Measurements from ENCODE around the gene TUBGCP2. TPM values are rescaled to one million over a fixed set of nuclear protein-coding genes. Genes with fewer than 3 reads are reported as not detected.

TUBGCP2 gene
- total and polyA plus RNA-seq, 9 of the 15 experiments (the other 6 are each of a cell fraction or from before 2014, with no cell fraction given): 4.3 to 56.6 (median 28.4) TPM

DNA sequence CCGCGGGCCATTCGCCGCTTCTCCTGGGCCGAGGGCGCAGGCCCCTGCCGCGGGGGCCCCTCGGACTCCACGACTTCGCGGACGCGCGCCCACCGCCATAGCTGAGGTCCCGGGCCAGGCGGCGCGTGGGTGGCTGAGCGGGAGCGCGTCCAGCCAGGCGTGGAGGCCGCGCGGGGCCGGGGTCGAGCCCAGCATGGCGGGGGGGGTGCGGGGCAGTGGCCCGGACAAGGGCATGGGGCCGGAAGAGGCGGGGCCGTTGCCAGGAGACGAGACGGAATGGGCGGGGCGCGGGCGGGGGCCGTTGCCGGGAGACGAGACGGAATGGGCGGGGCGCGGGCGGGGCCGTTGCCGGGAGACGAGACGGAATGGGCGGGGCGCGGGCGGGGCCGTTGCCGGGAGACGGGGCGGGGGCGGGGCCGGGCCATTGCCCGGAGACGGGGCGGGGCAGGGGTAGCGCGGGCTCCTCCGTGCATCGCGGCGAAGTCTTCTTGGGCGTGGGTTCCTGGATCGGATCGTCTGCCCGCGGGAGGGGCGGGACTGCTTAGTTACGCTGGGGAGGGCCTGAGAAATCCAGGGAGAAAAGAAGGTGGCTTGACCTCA, 46.8 kb downstream of the TUBGCP2 start (continued):
- TF ChIP-seq, protein P1, sequence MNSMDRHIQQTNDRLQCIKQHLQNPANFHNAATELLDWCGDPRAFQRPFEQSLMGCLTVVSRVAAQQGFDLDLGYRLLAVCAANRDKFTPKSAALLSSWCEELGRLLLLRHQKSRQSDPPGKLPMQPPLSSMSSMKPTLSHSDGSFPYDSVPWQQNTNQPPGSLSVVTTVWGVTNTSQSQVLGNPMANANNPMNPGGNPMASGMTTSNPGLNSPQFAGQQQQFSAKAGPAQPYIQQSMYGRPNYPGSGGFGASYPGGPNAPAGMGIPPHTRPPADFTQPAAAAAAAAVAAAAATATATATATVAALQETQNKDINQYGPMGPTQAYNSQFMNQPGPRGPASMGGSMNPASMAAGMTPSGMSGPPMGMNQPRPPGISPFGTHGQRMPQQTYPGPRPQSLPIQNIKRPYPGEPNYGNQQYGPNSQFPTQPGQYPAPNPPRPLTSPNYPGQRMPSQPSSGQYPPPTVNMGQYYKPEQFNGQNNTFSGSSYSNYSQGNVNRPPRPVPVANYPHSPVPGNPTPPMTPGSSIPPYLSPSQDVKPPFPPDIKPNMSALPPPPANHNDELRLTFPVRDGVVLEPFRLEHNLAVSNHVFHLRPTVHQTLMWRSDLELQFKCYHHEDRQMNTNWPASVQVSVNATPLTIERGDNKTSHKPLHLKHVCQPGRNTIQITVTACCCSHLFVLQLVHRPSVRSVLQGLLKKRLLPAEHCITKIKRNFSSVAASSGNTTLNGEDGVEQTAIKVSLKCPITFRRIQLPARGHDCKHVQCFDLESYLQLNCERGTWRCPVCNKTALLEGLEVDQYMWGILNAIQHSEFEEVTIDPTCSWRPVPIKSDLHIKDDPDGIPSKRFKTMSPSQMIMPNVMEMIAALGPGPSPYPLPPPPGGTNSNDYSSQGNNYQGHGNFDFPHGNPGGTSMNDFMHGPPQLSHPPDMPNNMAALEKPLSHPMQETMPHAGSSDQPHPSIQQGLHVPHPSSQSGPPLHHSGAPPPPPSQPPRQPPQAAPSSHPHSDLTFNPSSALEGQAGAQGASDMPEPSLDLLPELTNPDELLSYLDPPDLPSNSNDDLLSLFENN (IDR thresholded peaks at IDR 0.05; ENCODE audit: low read depth in 2 of 2, low read length in 2 of 2): no peak
- TF ChIP-seq POLR2AphosphoS5 (IDR thresholded peaks at IDR 0.05; ENCODE audit: control insufficient read depth, insufficient read depth, low read depth, low read length) (no peak), MTF1 (CRISPR knock-in tag; IDR thresholded peaks at IDR 0.05; ENCODE audit: borderline replicate concordance) (no peak), SMC3 (conservative IDR thresholded peaks at IDR 0.05; ENCODE audit: insufficient read depth, low read depth, low read length) (no peak), ESRRB (CRISPR knock-in tag; IDR thresholded peaks at IDR 0.05; ENCODE audit: borderline replicate concordance) (no peak), KDM1A (IDR thresholded peaks at IDR 0.05) (no peak), ZNF696 (CRISPR knock-in tag; conservative IDR thresholded peaks at IDR 0.05) (no peak), PTRF (tag; IDR thresholded peaks at IDR 0.05) (no peak), ZNF778 (CRISPR knock-in tag; IDR thresholded peaks at IDR 0.05) (no peak), ZNF134 (CRISPR knock-in tag; conservative IDR thresholded peaks at IDR 0.05) (no peak), CREM (IDR thresholded peaks at IDR 0.05; ENCODE audit: low read depth) (no peak), RBM15 (IDR thresholded peaks at IDR 0.05; ENCODE audit: insufficient read depth, low read length) (no peak), ZNF431 (CRISPR knock-in tag; IDR thresholded peaks at IDR 0.05) (no peak), STAT5A (IDR thresholded peaks at IDR 0.05; ENCODE audit: borderline replicate concordance, low read length) (no peak)
- TF ChIP-seq, protein P2, sequence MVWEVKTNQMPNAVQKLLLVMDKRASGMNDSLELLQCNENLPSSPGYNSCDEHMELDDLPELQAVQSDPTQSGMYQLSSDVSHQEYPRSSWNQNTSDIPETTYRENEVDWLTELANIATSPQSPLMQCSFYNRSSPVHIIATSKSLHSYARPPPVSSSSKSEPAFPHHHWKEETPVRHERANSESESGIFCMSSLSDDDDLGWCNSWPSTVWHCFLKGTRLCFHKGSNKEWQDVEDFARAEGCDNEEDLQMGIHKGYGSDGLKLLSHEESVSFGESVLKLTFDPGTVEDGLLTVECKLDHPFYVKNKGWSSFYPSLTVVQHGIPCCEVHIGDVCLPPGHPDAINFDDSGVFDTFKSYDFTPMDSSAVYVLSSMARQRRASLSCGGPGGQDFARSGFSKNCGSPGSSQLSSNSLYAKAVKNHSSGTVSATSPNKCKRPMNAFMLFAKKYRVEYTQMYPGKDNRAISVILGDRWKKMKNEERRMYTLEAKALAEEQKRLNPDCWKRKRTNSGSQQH (CRISPR knock-in tag; IDR thresholded peaks at IDR 0.05): no peak
- TF ChIP-seq, protein P3, sequence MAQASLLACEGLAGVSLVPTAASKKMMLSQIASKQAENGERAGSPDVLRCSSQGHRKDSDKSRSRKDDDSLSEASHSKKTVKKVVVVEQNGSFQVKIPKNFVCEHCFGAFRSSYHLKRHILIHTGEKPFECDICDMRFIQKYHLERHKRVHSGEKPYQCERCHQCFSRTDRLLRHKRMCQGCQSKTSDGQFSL (CRISPR knock-in tag; IDR thresholded peaks at IDR 0.05): peak; percentile 69
- TF ChIP-seq, protein P3 (tag; IDR thresholded peaks at IDR 0.05): peak in 1 of 2 experiments; percentile 79; a peak in 2 of 4 replicates
